Thoracic aorta (tissue), 2 donors: Measurements from ENCODE around the gene DLG4. TPM values are rescaled to one million over a fixed set of nuclear protein-coding genes. Genes with fewer than 3 reads are reported as not detected.

Experiments used
- ATAC-seq: fragments of 150-250 bp; one replicate; pipeline ENCODE4 v1.8.0; 2017; ENCODE audit warnings: low read depth; ENCODE audit not compliant: insufficient number of reproducible peaks, low FRiP score
- DNase-seq: peaks from one replicate; pipeline ENCODE4 v3.0.0-alpha.2; 2020; ENCODE audit warnings: low spot score
- H3K27ac ChIP-seq, 2 donors: fragments of 200-600 bp; sonication (generic); 1 replicate in 1 of 2; 2 replicates in 1 of 2; pipeline ENCODE4 v1.5.1; 2016; ENCODE audit warnings: mild to moderate bottlenecking in 2 of 2, moderate library complexity in 2 of 2
- H3K27me3 ChIP-seq: fragments of 200-600 bp; sonication (generic); replicated peaks from 2 replicates; pipeline ENCODE4 v1.6.0; 2016; ENCODE audit warnings: mild to moderate bottlenecking; ENCODE audit not compliant: insufficient read depth
- H3K36me3 ChIP-seq: fragments of 200-600 bp; sonication (generic); one replicate; pipeline ENCODE4 v1.5.1; 2016
- H3K4me1 ChIP-seq, 2 donors: fragments of 200-600 bp; sonication (generic); 1 replicate in 1 of 2; 2 replicates in 1 of 2; pipeline versions ENCODE4 v1.5.1 to v1.6.0; 2016; ENCODE audit warnings: low read depth in 2 of 2, mild to moderate bottlenecking in 1 of 2; ENCODE audit not compliant: control insufficient read depth in 1 of 2
- H3K4me3 ChIP-seq: fragments of 200-600 bp; sonication (generic); 2 replicates; pipeline ENCODE4 v1.5.1; 2016; ENCODE audit warnings: mild to moderate bottlenecking
- H3K9me3 ChIP-seq: fragments of 200-600 bp; sonication (generic); 2 replicates; pipeline ENCODE4 v1.5.1; 2016
- CTCF ChIP-seq: fragments of 200-600 bp; sonication (generic); IDR thresholded peaks from one replicate; pipeline ENCODE4 v1.5.1; 2019; ENCODE audit warnings: antibody characterized with exemption
- total RNA-seq, 2 donors: library from RNA; depleted of rRNA; stranded (reverse); fragments of >200 nt; gene quantifications; one replicate each; pipeline versions ENCODE4 v1.1.0 to v1.2.3, GENCODE V29; 2016

Gene DLG4
- total RNA-seq, 2 donors from 2014 or later: 14.0 to 14.8 TPM

- Histone ChIP-seq H3K36me3 (peaks cover 11% of the 10 kb centered on the region), H3K27me3 (no peaks in the 10 kb centered on the region), H3K4me1 (peaks cover 29 to 48% of the 10 kb centered on the region in 2 donors), H3K4me3 (no peak overlapping the region), H3K9me3 (no peaks in the 10 kb centered on the region), H3K27ac (no peak overlapping the region)
- DNase-seq: no peak
- no peak for ATAC-seq
- no peak for TF ChIP-seq CTCF
Measured at GRCh38 chr17:7235693-7236665, 16.3 kb upstream of the DLG4 start.

- Histone ChIP-seq H3K27me3 (no peaks in the 10 kb centered on the region), H3K4me3 (peak within 1 kb of the TSS; percentile 82), H3K4me1 (peaks cover 18 to 35% of the 10 kb centered on the region in 2 donors), H3K36me3 (peaks cover 16% of the 10 kb centered on the region), H3K9me3 (no peaks in the 10 kb centered on the region), H3K27ac (peak within 1 kb of the TSS; percentile 58)
- ATAC-seq: peak; percentile 62
- TF ChIP-seq CTCF: no peak
- DNase-seq: peak; percentile 87
Measured at GRCh38 chr17:7234083-7234951, 14.7 kb upstream of the DLG4 start, which contains the start of gene DVL2. DVL2 (minus strand) TSS chr17:7234517; CDS start chr17:7234262, 255 bp downstream.

GRCh38 chr17:7233701-7234082 is 14.1 kb upstream of the DLG4 start:
- TF ChIP-seq CTCF: no peak
- peaks cover 22% of the 10 kb centered on the region for H3K36me3 ChIP-seq
- H3K27ac ChIP-seq: peak overlapping the region; percentile 58
- no peaks in the 10 kb centered on the region for H3K9me3 ChIP-seq
- ATAC-seq: no peak
- H3K4me3 ChIP-seq: peak overlapping the region; percentile 82
- peaks cover 18 to 35% of the 10 kb centered on the region in 2 donors for H3K4me1 ChIP-seq
- no peaks in the 10 kb centered on the region for H3K27me3 ChIP-seq
- no peak for DNase-seq

GRCh38 chr17:7232114-7232513 is 12.5 kb upstream of the DLG4 start:
- no peak for TF ChIP-seq CTCF
- Histone ChIP-seq H3K4me1 (peaks cover 14 to 29% of the 10 kb centered on the region in 2 donors), H3K27me3 (no peaks in the 10 kb centered on the region), H3K4me3 (no peak overlapping the region), H3K9me3 (no peaks in the 10 kb centered on the region), H3K36me3 (peaks cover 35% of the 10 kb centered on the region), H3K27ac (no peak overlapping the region)
- ATAC-seq (no peak), DNase-seq (no peak)

- TF ChIP-seq CTCF: no peak
- H3K4me3 ChIP-seq: no peak overlapping the region
- no peak overlapping the region for H3K27ac ChIP-seq
- H3K4me1 ChIP-seq: peaks cover 10 to 24% of the 10 kb centered on the region in 2 donors
- H3K36me3 ChIP-seq: peaks cover 54% of the 10 kb centered on the region
- H3K9me3 ChIP-seq: no peaks in the 10 kb centered on the region
- no peaks in the 10 kb centered on the region for H3K27me3 ChIP-seq
- no peak for ATAC-seq
- DNase-seq: no peak
Measured at GRCh38 chr17:7229504-7229903, 9.9 kb upstream of the DLG4 start.
